Stimulated activated CD8-positive, alpha-beta memory T cell treated with anti-CD3 and anti-CD28 coated beads, Interleukin-7, amount 100 ng/mL, for 48 hours (primary cell): Measurements from ENCODE around the gene SLC9A8.
"Not testable (repeated sequence)": the region's sequence is repeated elsewhere in the genome, so short reads cannot be mapped to it uniquely, and the experiment has no call there.

ENCODE experiments used
- DNase-seq, 2 donors: peaks; one replicate each; pipeline ENCODE4 v3.0.0-alpha.2; 2020; ENCODE audit warnings: low read depth in 1 of 2; ENCODE audit errors: extremely low read depth in 1 of 2

The SLC9A8 gene

GRCh38 chr20:49812507-49813304 lies at the start of gene SLC9A8:
Gene SLC9A8 (plus strand): TSS chr20:49812828. CDS start chr20:49812923, 95 bp downstream.
- peak; percentile 77 to 87 for DNase-seq

GRCh38 chr20:49762940-49763766 lies 49.5 kb upstream of the SLC9A8 start:
- DNase-seq = no peak

- DNase-seq = no peak
These were observed 47.3 kb upstream of the SLC9A8 start for GRCh38 chr20:49765413-49765736.

- no peak for DNase-seq
These were observed 46.6 kb upstream of the SLC9A8 start for GRCh38 chr20:49765846-49766541.

GRCh38 chr20:49766979-49767521 lies 45.6 kb upstream of the SLC9A8 start:
- DNase-seq = no peak

GRCh38 chr20:49768204-49769047 lies 44.2 kb upstream of the SLC9A8 start:
- DNase-seq = no peak

- DNase-seq = no peak
These were observed 43.5 kb upstream of the SLC9A8 start for GRCh38 chr20:49769048-49769581.

GRCh38 chr20:49770634-49771033 lies 42.0 kb upstream of the SLC9A8 start:
- DNase-seq = no peak

- not testable (repeated sequence) for DNase-seq
These were observed 38.4 kb upstream of the SLC9A8 start for GRCh38 chr20:49774213-49774612.

GRCh38 chr20:49775229-49775693 lies 37.4 kb upstream of the SLC9A8 start:
- no peak for DNase-seq

GRCh38 chr20:49779972-49780371 lies 32.7 kb upstream of the SLC9A8 start:
- DNase-seq = no peak

GRCh38 chr20:49781676-49782075 lies 31.0 kb upstream of the SLC9A8 start:
- DNase-seq = no peak

GRCh38 chr20:49782439-49782838 lies 30.2 kb upstream of the SLC9A8 start:
- DNase-seq = not testable (repeated sequence)

GRCh38 chr20:49783021-49783995 lies 29.3 kb upstream of the SLC9A8 start:
- not testable (repeated sequence) for DNase-seq

- DNase-seq = no peak
These were observed 28.3 kb upstream of the SLC9A8 start for GRCh38 chr20:49784291-49784690.

- DNase-seq = no peak
These were observed 27.3 kb upstream of the SLC9A8 start for GRCh38 chr20:49785149-49785851.

GRCh38 chr20:49785852-49786175 lies 26.8 kb upstream of the SLC9A8 start:
- no peak for DNase-seq

GRCh38 chr20:49786196-49786595 lies 26.4 kb upstream of the SLC9A8 start:
- DNase-seq = no peak
